Mesenchymal stem cell (in vitro differentiated cells and primary cell): ENCODE measurements around the gene MKNK2.

Experiments
- DNase-seq: peaks from one replicate; pipeline ENCODE4 v3.0.0-alpha.2; 2013
- H2AFZ ChIP-seq: one replicate; pipeline ENCODE4 v1.6.1; 2013; ENCODE audit warnings: low read depth, mild to moderate bottlenecking, control low read depth, inconsistent platforms, low read length, moderate library complexity
- H2AK5ac ChIP-seq: 2 replicates; pipeline ENCODE4 v1.6.1; 2013; ENCODE audit warnings: low read length, moderate library complexity, mild to moderate bottlenecking, inconsistent platforms; ENCODE audit not compliant: severe bottlenecking
- H2BK120ac ChIP-seq: one replicate; pipeline ENCODE4 v1.6.1; 2013; ENCODE audit warnings: low read depth, mild to moderate bottlenecking, inconsistent platforms, low read length, moderate library complexity
- H2BK12ac ChIP-seq, 2 experiments: one replicate each; pipeline ENCODE4 v1.6.1; 2013; ENCODE audit warnings: inconsistent platforms in 2 of 2, low read length in 2 of 2, mild to moderate bottlenecking in 2 of 2, moderate library complexity in 2 of 2, control low read depth in 1 of 2
- H2BK15ac ChIP-seq: one replicate; pipeline ENCODE4 v1.6.1; 2013; ENCODE audit warnings: mild to moderate bottlenecking, low read depth, inconsistent platforms; ENCODE audit not compliant: poor library complexity, severe bottlenecking
- H2BK5ac ChIP-seq: 2 replicates; pipeline ENCODE4 v1.6.1; 2013; ENCODE audit warnings: low read depth, mild to moderate bottlenecking, low read length, control low read depth, inconsistent platforms; ENCODE audit not compliant: poor library complexity, severe bottlenecking
- H3K14ac ChIP-seq, 2 experiments: one replicate each; pipeline ENCODE4 v1.6.1; 2013; ENCODE audit warnings: inconsistent platforms in 2 of 2, low read length in 2 of 2, control low read depth in 1 of 2, mild to moderate bottlenecking in 1 of 2, moderate library complexity in 1 of 2
- H3K18ac ChIP-seq, 2 experiments: one replicate each; pipeline ENCODE4 v1.6.1; 2013; ENCODE audit warnings: inconsistent platforms in 2 of 2, low read length in 2 of 2, control low read depth in 1 of 2, low read depth in 1 of 2, mild to moderate bottlenecking in 1 of 2
- H3K23ac ChIP-seq, 2 experiments: one replicate each; pipeline ENCODE4 v1.6.1; 2013; ENCODE audit warnings: inconsistent platforms in 2 of 2, low read length in 2 of 2, mild to moderate bottlenecking in 2 of 2, moderate library complexity in 2 of 2, control low read depth in 1 of 2
- H3K27ac ChIP-seq: 2 replicates; pipeline ENCODE4 v1.5.1; 2013; ENCODE audit warnings: mild to moderate bottlenecking, moderate library complexity, low read length, control low read depth, inconsistent platforms; ENCODE audit not compliant: poor library complexity, severe bottlenecking
- H3K27me3 ChIP-seq, 2 experiments: 2 replicates each; pipeline versions ENCODE4 v1.6.1 to v1.7.0; 2013; ENCODE audit warnings: low read length in 2 of 2, mild to moderate bottlenecking in 2 of 2, moderate library complexity in 2 of 2, control low read depth in 1 of 2, inconsistent platforms in 1 of 2; ENCODE audit not compliant: control insufficient read depth in 1 of 2, insufficient read depth in 1 of 2
- H3K36me3 ChIP-seq, 2 experiments: 2 replicates each; pipeline versions ENCODE4 v1.6.1 to v1.7.0; 2013; ENCODE audit warnings: low read length in 2 of 2, control low read depth in 1 of 2, inconsistent platforms in 1 of 2, low read depth in 1 of 2, mild to moderate bottlenecking in 1 of 2; ENCODE audit not compliant: insufficient read depth in 2 of 2, control insufficient read depth in 1 of 2
- H3K4ac ChIP-seq, 2 experiments: one replicate each; pipeline ENCODE4 v1.6.1; 2013; ENCODE audit warnings: inconsistent platforms in 2 of 2, low read length in 2 of 2, mild to moderate bottlenecking in 2 of 2, moderate library complexity in 2 of 2, control low read depth in 1 of 2, low read depth in 1 of 2
- H3K4me1 ChIP-seq: 2 replicates; pipeline ENCODE4 v1.6.1; 2013; ENCODE audit warnings: low read depth, low read length, control low read depth; ENCODE audit not compliant: control insufficient read depth, insufficient read depth
- H3K4me2 ChIP-seq: 2 replicates; pipeline ENCODE4 v1.6.1; 2013; ENCODE audit warnings: low read length, mild to moderate bottlenecking, inconsistent platforms; ENCODE audit not compliant: poor library complexity, severe bottlenecking
- H3K4me3 ChIP-seq, 2 experiments: 2 replicates each; pipeline versions ENCODE4 v1.5.1 to v1.7.0; 2013; ENCODE audit warnings: low read length in 2 of 2, mild to moderate bottlenecking in 2 of 2, control low read depth in 1 of 2, low read depth in 1 of 2; ENCODE audit not compliant: insufficient read depth in 1 of 2
- H3K79me1 ChIP-seq: replicated peaks from 2 replicates; pipeline ENCODE4 v1.6.1; 2013; ENCODE audit warnings: mild to moderate bottlenecking, control low read depth, low read length, inconsistent platforms; ENCODE audit not compliant: poor library complexity, severe bottlenecking
- H3K9ac ChIP-seq: 2 replicates; pipeline ENCODE4 v1.7.0; 2013; ENCODE audit warnings: mild to moderate bottlenecking, low read length, moderate library complexity
- H3K9me3 ChIP-seq: 2 replicates; pipeline ENCODE4 v1.7.0; 2013; ENCODE audit warnings: mild to moderate bottlenecking, low read length; ENCODE audit not compliant: control insufficient read depth
- H4K8ac ChIP-seq: one replicate; pipeline ENCODE4 v1.6.1; 2013; ENCODE audit warnings: inconsistent platforms, mild to moderate bottlenecking, low read length, moderate library complexity
- H4K91ac ChIP-seq: one replicate; pipeline ENCODE4 v1.6.1; 2013; ENCODE audit warnings: mild to moderate bottlenecking, low read length, inconsistent platforms
- WGBS: methylation state at CpG from one replicate; pipeline ENCODE4 v1.1.7; 2013; ENCODE audit warnings: mixed read lengths; 5-methylcytosine and 5-hydroxymethylcytosine counted together

MKNK2 gene

DNA sequence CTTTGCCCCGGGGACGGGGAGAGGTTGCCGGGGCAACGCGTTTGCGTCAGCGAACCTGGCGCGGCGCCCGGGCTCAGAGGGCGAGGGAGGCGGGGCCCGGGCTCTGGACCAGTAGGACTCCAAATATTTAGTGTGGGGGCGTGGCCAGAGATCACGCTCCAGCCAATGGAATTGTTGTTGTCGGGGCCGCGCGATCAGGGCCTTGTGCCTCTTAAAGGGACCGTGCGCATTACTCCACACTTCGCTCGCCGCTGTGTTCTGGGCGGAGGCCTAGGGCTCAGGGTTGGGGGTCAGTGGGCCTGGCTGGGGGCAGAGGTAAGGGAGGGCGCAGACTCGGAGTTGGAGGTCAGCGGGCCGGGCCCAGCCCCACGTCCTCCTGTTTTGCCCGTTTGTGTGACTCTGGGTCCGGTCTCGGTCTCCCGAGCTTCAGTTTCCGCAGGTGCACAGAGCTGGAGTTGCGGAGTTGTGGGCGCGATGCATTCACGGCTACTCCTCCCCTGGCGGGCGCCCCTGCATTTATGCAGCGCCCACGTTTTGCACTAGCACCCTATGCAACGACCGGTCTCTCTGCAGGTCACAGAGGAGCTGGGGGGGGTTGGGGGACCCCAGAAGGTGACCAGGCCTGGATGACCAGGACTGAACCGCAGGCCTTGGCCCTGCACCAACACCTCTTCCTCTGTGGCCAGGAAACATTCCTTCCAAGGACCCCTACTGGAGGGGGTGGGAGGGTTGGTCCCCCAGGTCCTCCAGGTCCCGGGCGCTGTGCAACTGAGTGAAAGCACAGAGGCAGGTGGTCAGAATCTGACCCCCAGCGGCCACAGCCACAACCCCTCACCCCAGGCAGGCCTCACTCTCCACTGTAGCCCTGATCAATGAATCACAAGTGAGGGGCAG, 10.7 kb upstream of the MKNK2 start:
- H3K79me1 ChIP-seq, result no peaks in the 10 kb centered on the region
- H3K23ac ChIP-seq, result peak overlapping the region in 1 of 2 experiments; percentile 75
- WGBS, result 5% methylated on average over 46 of the region's 50 CpGs

DNA sequence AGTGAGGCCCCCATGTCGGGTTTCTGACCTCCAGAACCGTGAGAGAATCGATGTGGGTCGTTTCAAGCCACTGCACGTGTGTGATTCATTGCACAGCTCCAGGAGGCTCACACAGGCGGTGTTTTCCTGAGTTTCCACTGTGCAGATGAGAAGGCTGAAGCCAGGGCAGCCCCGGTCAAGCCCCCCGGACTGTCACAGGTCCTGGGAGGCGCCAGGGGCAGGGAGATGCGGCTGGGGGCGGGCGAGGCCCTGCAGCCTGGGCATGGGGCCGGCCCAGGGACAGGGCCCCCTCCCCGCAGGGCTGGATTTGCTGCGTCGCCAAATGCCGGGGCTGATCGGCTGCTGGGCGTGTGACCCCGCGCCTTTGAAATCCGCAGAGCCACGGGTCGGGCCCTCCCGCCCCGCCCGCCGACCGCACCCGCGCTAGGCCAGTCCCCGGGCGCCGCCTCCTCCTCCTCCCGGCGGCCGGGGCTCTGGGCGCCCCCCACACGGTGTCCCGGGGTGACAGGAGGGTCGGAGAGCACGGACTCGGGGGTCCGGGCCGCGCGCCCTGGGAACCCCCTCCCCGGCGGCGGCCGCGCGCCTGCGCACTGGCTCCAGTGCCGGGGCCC, 9.9 kb upstream of the MKNK2 start:
- peak overlapping the region; percentile 61 to 79 for H3K4me3 ChIP-seq
- H3K4ac ChIP-seq, result peak overlapping the region; percentile 91 to 93
- H3K79me1 ChIP-seq, result no peaks in the 10 kb centered on the region
- H2BK12ac ChIP-seq, result peak overlapping the region; percentile 7 to 99
- H2BK15ac ChIP-seq, result peak overlapping the region; percentile 99
- peak overlapping the region; percentile 92 for H4K8ac ChIP-seq
- peak overlapping the region; percentile 96 for H2BK5ac ChIP-seq
- H3K4me1 ChIP-seq, result peaks cover 58% of the 10 kb centered on the region
- WGBS, result 1% methylated on average over 40 of the region's 55 CpGs
- H3K23ac ChIP-seq, result peak overlapping the region in 1 of 2 experiments; percentile 1
- no peak overlapping the region for H2AFZ ChIP-seq
- peak overlapping the region; percentile 79 for H3K4me2 ChIP-seq
- peak overlapping the region in 1 of 2 experiments; percentile 69 for H3K14ac ChIP-seq
- peak; percentile 97 for DNase-seq
- no peaks in the 10 kb centered on the region for H3K27me3 ChIP-seq
- H3K9ac ChIP-seq, result peak overlapping the region; percentile 90
- H2AK5ac ChIP-seq, result no peak overlapping the region
- H3K18ac ChIP-seq, result peak overlapping the region; percentile 98 to 99
- peak overlapping the region; percentile 95 for H4K91ac ChIP-seq
- peak overlapping the region; percentile 94 for H3K27ac ChIP-seq
- H3K9me3 ChIP-seq, result no peaks in the 10 kb centered on the region
- H2BK120ac ChIP-seq, result peak overlapping the region; percentile 99
- H3K36me3 ChIP-seq, result no peaks in the 10 kb centered on the region

More for the DNA sequence above, 10.7 kb upstream of the MKNK2 start:
- H3K9me3 ChIP-seq, result no peaks in the 10 kb centered on the region
- H3K4me3 ChIP-seq, result peak overlapping the region; percentile 61 to 79
- peak overlapping the region; percentile 97 for H4K91ac ChIP-seq
- H3K27me3 ChIP-seq, result no peaks in the 10 kb centered on the region
- peak overlapping the region; percentile 93 to 97 for H3K4ac ChIP-seq
- peaks cover 52% of the 10 kb centered on the region for H3K4me1 ChIP-seq
- H2AFZ ChIP-seq, result no peak overlapping the region
- H3K9ac ChIP-seq, result peak overlapping the region; percentile 90
- H2AK5ac ChIP-seq, result peak overlapping the region; percentile 21
- peak; percentile 98 for DNase-seq
- H3K4me2 ChIP-seq, result peak overlapping the region; percentile 79
- peak overlapping the region; percentile 93 to 98 for H2BK12ac ChIP-seq
- peak overlapping the region; percentile 93 for H4K8ac ChIP-seq
- peak overlapping the region; percentile 96 for H2BK5ac ChIP-seq
- peak overlapping the region; percentile 47 to 97 for H3K18ac ChIP-seq
- H2BK15ac ChIP-seq, result peak overlapping the region; percentile 73
- peak overlapping the region; percentile 99 for H2BK120ac ChIP-seq
- H3K27ac ChIP-seq, result peak overlapping the region; percentile 78
- H3K14ac ChIP-seq, result peak overlapping the region in 1 of 2 experiments; percentile 92
- no peaks in the 10 kb centered on the region for H3K36me3 ChIP-seq

DNA sequence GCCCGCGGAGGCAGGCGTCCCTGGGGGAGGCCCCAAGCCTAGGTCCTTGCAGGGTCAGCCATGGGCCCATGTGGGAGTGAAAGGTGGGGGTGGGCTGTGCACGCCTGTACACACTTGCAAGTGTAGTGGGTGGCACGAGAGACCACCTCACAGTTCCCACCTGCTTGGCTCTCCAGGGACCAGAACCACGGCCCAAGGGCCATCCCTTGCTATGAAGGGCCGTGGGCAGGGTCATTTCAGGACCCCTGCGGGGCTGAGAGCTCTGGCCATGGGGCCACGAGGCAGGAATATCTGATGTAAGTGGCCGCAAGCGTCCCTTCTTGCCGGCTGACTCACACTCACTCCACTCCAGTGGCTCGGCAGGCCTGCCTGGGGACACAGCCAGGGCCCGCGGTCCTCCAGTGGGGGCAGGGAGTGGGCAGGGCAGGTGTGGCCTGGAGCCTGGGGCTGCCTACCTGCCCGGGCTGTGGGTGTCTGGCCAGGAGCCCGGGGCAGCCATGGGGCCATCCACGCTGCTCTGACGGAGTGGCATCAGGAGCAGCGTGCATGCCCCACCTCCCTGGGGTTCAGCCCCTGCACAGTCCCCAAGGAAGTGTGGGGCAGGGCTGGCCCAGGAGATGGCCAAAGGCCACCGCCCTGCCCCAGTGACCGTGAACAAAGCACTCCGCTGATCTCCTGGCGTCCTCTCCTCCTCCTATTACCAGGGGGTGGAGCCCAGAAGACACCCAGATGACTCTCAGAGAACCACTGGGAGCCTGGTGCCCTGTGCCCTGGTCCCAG, 8.6 kb upstream of the MKNK2 start:
- Histone ChIP-seq H3K9ac (peak overlapping the region; percentile 90), H3K4me1 (peaks cover 65% of the 10 kb centered on the region), H4K91ac (peak overlapping the region; percentile 100), H3K27me3 (no peaks in the 10 kb centered on the region), H3K9me3 (no peaks in the 10 kb centered on the region), H3K4me3 (peak overlapping the region in 1 of 2 experiments; percentile 79), H2BK12ac (peak overlapping the region; percentile 7 to 97), H3K4ac (peak overlapping the region; percentile 37 to 93), H2AFZ (no peak overlapping the region), H3K27ac (peak overlapping the region; percentile 94), H3K4me2 (no peak overlapping the region), H3K23ac (peak overlapping the region in 1 of 2 experiments; percentile 32), H3K14ac (peak overlapping the region in 1 of 2 experiments; percentile 91), H3K36me3 (no peaks in the 10 kb centered on the region), H3K18ac (peak overlapping the region; percentile 96 to 99), H2BK5ac (peak overlapping the region; percentile 33), H3K79me1 (no peaks in the 10 kb centered on the region), H2BK120ac (peak overlapping the region; percentile 54), H2AK5ac (peak overlapping the region; percentile 78), H2BK15ac (peak overlapping the region; percentile 86), H4K8ac (peak overlapping the region; percentile 99)
- WGBS, result 47% methylated on average over 21 of the region's 24 CpGs
- peak; percentile 91 for DNase-seq
